CMK (cell line): ENCODE data around the gene DNAH8.
"Not testable (repeated sequence)": the region's sequence is repeated elsewhere in the genome, so short reads cannot be mapped to it uniquely, and the experiment has no call there.

Experiments
- DNase-seq: peaks from one replicate; pipeline ENCODE4 v3.0.0-alpha.2; 2010; ENCODE audit warnings: low read depth

DNAH8 gene

DNA sequence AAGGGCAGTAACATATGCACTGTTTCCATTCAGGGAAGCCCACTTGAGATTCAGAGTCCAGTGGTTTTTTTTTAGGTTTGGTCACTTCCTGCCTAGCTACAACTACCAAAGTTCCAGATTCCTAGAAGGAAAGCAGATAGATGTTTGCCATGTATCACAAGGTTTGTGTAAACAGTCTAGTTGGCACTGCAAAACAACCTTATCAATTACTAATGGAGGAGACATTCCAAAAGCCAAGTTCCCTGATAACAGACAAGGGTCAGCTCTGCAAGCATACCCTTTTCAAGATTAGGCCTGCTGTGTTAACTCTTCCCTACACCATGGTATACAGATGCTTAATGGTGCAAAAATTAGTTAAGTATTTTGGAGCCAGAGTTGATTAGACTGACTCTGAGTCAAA, 192.2 kb downstream of the DNAH8 start:
- no peak for DNase-seq

DNA sequence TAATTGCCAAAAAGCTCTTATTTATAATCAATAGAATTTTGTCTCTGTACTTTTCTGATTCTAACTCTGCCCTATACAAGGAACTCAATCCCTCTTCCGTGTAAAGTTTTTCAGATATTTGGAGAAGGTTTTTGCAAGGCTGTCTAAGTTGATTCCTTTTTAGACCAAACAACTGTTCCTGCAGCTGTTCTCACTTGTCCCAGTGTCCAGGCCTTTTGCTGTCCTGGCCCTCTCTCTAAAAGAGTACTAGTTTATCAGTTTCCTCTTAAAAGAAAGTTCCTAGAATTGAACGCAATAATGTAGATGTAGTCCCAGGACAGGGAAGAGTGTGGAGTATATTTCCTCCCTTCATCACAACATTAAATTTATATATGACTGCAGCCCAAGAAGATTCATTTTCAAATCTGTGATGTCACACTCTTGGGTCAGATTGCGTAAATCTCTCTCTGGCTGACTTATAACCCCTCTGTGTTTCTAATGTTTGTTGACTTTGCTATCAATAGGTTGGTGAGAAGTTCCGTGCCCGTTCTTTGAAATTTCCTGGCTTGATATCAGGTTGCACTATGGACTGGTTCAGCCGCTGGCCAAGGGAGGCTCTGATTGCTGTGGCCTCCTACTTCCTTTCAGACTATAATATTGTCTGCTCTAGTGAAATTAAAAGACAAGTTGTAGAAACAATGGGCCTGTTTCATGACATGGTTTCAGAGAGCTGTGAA, 194.1 kb downstream of the DNAH8 start:
- DNase-seq = no peak

DNA sequence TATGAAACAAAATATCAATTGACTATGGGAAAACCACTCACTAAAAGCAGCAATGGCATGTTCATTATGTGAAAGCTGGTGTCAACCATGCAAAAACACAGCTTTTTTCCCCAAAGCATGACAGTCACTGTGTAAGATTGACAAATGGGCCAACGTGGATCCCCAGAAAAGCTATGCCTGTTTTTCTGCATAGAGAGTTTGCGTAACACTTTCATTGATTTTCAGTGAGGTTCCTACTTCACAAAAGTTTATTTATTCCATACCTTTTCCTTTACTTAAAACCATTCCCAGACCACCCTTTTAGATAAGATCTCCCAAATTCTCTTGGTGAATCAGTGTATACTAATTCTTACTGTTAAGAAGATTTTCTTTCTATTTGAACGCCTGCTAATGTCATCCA, 195.1 kb downstream of the DNAH8 start:
- DNase-seq = no peak

DNA sequence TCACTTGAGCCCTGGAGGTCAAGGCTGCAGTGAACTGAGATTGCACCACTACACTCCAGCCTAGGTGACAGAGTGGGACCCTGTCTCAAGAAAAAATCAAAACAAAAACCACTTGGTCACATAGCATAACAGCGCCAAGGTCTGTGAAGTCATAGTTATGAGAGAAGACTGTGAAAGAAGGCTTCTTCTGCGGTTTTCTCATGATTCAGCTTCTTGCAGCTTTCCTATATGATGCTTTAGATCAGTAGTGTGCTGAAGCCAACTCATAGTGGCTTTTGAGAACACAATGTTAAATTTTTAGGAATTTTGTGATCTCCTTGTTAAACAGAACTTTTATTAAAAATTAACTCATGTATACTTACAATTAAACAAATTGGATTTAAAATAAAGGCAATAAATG, 197.3 kb downstream of the DNAH8 start:
- DNase-seq = no peak

DNA sequence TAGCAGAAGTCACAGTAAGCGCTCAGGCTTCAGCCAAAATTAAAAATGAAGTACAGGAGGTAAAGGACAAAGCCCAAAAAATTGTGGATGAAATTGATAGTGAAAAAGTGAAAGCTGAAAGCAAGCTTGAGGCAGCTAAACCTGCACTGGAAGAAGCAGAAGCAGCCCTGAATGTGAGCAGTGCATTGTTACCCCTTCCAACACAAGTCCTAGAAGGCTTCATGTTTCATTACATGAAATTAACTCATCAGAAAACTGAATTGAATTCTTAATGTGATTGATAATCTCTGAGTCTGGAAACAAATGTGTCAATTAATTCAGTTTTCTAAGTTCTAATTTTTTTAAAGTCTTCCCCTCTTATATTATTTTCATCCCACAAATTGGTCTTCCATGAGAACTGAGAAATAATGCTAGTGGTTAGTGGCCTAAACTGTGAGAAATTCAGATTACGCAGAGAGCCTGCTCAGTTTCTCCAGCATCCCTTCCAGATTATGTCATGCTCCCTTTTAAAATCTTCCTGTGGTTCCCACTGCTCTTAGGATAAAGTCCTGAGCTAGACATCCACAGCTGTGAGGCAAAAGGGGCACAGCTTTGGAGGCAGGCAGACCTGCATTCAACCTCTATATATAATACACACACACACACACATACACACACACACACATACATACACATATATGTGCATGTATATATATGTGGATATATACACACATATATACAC, 200.3 kb downstream of the DNAH8 start:
- DNase-seq = no peak

DNA sequence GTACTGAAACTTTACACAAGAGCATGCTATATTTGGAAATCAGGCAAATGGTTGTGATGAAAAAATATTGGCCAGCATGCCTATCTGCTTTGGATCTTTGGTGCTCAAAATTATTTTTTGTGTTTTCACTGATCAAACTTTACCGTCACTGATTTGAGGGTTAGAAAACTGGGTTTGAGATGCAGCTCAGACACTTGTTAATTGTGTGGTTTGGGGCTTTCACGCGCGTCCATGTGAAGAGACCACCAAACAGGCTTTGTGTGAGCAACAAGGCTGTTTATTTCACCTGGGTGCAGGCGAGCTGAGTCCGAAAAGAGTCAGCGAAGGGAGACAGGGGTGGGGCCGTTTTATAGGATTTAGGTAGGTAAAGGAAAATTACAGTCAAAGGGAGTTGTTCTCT, 206.4 kb downstream of the DNAH8 start:
- DNase-seq = not testable (repeated sequence)

DNA sequence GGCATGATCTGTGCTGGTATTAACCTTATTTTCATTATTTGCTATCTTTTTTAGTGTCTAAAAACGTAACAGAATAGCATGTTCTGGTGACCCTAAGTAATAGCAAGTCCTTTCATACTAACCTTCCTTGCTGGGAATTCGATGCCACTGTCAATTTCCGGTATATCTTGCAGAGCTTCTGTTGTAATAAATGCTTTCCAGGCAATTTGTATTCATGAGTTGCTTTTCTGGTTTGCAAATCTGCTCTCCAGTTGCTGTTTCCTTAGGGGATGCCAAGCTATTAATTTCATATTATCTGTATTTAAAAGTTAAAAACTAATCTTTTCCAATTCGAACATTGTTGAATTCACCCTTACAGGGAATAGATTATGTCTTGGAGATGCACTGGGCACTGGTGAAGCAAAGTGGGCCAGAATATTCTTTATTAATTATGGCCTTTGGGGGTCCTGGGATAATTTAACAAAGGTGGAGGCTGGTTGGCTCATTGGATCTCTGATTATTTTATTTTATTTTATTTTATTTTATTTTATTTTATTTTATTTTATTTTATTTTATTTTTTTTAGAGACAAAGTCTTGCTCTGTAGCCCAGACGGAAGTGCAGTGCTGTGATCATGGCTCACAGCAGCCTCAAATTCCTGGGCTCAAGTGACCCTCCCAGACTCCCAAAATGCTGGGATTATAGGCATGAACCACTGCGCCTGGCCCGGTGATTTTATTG, 209.8 kb downstream of the DNAH8 start:
- DNase-seq = no peak

DNA sequence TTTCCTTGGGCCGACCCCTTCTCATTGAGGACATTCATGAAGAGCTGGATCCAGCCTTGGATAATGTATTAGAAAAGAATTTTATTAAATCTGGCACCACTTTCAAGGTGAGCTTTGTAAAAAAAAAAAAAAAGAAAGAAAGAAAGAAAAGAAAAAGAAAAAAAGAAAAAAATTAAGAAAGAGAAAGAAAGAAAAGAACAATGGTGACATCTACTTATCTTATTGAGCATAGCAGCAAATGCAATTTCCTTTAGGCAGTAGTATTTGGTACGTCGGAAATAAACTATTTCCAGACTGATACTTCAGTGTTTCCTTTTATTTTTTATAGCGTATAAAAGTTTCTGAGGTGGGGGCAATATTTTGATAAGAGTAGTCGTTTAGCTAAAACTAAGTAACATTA, 214.4 kb downstream of the DNAH8 start:
- no peak for DNase-seq

DNA sequence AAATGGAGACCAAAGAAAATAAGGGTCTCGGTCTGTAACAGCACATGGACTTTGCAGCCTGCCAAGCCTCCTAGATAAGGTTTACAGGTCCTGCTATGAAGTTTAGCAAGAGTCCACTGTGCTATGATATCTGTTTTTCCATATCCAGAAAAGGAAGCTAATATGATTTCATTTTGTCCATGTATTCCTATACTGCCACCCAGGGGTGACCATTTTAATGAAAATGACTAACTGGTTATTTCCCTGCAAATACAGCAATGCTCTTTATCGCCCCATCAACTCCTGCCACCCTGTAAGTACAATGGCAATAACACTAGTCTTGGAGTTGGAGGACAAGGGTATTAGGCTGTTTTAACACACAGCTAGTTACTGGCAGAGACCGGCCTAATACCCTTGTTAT, 218.3 kb downstream of the DNAH8 start:
- DNase-seq = no peak

DNA sequence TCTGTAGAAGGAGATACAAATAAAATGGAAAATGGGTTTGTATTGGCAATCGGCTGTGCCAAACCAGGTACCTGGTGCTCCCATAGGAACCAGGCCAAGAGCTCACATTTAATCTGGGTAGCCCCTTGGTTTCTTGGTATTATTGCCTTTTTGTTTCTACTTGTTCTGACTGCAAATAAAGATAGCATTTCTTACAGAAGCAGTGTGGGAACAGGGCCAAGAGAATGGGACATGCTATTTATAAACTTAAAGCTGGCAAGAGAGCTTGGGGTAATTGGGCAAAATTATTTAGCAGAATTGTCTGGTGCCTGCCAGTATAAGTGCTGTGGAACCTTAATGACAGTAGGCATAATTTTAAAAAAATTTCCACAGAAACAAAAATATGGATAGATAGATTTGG, 219.9 kb downstream of the DNAH8 start:
- no peak for DNase-seq

DNA sequence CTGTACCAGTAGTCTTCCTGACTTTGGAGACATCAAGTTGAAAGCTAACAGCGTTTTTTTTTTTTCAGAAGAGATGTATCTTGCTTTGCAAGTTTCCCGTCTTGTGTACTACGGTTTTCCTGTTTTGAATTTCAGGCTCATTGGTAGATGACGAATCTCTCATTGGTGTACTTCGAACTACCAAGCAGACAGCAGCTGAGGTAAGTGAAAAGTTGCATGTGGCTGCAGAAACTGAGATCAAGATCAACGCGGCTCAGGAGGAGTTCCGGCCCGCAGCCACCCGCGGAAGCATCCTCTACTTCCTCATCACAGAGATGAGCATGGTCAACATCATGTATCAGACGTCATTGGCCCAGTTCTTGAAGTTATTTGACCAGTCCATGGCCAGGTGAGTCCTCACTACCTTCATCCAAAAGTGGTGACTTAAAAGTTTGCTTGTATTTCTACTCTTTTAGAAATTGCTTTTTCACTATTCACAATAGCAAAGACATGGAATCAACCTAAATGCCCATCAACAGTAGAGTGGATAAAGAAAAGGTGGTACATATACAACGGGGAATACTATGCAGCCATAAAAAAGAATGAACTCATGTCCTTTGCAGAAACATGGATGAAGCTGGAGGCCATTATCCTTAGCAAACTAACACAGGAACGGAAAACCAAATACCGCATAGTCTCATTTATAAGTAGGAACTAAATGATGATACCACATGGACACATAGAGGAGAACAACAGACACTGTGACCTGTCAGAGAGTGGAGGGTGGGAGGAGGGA, 222.9 kb downstream of the DNAH8 start:
- no peak for DNase-seq

DNA sequence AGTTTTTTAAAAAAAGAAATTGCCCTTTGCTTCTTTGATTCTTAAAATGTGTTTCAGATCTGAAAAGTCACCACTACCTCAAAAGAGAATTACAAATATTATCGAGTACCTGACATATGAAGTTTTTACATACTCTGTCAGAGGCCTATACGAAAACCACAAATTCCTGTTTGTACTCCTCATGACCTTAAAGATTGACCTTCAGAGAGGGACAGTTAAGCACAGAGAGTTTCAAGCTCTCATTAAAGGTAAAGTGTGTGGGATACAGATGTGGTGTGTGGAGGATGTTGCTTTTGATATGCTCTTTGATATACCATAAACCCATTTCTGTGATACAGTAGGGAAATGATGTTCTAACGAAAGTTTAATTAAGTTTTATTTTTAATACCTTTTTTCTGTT, 223.6 kb downstream of the DNAH8 start:
- DNase-seq = no peak

DNA sequence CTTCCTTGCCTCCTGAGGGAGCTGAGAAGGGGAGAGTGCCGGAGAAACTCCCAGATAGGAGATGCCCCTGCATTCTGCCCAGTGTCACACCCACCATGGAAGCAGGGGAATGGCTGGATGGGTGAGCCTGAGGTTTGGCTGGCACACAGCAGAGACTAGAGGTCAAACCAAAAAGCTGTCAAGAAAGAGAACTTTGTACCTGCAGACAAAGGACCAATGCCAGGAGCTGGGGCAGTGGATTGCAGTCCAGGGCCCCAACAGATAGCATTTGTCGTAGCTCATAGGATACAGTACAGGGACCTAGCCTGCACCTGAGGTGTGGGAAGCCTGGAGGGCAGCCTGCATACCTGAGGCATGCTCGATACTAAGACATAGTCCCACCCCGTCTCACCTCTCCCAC, 227.3 kb downstream of the DNAH8 start:
- no peak for DNase-seq

DNA sequence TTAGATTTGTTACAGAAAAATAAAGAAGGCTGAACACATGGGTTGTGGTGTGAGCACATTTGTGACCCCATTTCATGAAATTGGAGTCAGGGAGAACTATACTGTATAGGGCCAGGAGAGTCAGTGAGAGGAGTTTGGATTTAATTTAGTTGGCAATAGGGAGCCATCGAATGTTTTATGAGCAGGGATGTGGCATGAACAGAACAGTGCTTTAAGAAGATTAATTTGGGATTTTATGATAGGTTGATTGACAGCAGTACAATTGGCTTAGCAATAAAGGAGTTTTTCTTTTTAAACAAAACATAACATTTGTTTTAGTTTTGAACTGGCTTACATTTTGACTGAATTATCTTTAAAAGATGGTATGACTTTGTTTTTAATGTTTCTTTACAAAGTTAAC, 227.9 kb downstream of the DNAH8 start:
- DNase-seq = no peak

DNA sequence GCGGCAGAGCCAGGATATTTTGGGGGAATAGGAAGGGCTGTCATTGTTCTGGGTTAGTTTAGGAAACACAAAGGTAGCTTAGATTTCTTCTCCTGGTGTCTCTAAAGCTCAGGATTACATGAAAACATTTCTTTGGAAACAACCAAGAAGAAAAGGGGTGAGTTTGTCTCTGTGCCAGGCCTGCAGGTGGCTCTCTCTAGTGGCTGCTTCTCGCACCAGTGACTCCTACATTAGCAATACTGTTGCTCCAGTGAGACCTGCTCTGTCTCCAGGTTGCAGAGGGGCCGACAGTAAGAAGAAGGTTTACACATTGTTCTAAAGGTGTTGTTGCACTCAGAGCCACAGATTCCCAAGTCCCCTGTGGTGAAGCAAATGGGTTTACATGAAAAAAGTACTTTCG, 228.9 kb downstream of the DNAH8 start:
- no peak for DNase-seq

DNA sequence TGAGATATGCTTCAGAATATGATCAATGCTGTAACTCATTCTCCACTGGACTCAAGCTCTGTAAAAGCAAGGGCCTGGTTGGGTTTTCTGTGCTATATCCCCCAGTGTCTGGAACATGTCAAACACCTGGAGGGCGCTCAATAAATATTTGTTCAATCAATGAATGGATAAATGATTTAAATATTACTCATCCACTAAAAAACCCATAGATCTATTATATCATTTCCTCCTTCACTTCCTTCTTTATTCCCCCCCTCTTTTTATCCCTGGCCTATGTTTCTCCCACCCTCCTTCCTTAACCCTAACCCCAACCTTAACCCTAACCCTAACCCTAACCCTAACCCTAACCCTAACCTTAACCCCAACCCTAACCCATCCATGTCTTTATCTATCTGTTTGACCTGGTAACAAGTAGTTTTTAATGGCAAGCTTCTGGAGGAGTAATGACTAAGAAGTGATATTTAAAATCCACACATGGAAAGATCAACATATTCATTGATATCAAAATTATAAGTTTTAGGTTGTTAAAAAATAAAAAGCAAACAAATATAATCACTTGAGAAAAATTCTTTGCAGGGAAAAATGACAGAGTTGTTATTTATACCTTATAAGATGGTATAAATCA, 229.7 kb downstream of the DNAH8 start:
- no peak for DNase-seq

DNA sequence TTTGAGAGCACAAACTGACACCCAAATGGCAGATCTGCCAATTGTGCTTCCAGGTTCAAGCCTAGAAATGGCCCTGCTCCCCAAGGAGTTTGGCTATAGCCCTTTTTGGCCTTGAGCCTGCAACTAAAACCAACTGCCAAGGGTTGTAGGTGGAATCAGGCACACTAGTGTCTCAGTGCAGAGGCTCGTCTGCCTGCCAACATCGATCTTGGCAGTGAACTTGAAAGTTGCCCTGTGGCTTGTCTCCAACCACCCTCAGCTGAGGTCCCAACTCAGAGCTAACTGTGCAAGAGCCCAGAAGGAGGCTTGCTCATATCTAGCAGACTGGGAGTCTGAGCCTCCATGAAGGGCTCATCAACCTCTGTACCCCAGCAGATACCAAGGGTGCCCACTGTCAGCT, 240.8 kb downstream of the DNAH8 start:
- DNase-seq = no peak

DNA sequence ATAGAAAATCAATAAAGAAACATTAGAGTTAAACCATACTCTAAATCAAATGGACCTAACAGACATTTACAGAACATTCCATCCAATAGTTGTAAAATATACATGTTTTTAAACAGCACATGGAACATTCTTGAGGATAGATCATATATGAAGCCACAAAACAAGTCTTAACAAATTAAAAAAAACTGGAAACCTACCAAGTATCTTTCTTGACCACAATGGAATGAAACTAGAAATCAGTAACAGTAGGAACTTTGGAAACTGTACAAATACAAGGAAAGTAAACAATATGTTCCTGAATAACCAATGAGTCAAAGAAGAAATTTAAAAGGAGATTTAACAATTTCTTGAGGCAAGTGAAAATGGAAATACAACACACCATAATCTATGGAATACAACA, 242.3 kb downstream of the DNAH8 start:
- no peak for DNase-seq

DNA sequence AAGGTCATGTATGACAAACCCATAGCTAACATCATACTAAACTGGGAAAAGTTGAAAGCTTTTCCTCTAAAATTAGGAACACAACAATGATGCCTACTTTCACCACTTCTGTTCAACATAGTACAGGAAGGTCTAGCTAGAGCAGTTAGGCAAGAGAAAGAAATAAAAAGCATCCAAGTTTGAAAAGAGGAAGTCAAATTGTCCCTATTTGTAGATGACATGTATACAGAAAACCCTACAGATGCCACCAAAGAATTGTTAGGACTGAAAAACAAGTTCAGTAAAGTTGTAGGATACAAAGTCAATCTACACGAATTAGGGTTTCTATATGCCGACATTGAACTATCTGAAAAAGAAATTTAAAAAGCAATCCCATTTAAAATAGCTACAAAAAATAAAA, 244.0 kb downstream of the DNAH8 start:
- no peak for DNase-seq

DNA sequence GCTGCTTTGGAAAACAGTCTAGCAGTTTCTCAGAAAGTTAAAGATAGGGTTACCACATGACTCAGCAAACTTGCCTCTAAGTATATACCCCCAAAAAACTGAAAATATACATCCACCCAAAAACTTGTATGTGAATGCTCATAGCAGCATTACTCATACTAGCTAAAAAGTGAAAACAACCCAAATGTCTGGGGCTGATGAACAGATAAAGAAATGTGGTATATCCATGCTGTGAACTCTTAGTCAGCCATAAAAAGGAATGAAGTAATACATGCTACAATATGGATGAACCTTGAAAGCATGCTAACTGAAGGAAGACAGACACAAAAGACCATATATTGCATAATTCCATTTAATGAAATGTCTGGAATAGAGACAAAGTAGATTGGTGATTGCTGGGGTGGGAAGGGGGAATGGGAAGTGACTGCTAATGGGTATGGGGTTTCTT, 253.6 kb downstream of the DNAH8 start:
- DNase-seq = no peak

DNA sequence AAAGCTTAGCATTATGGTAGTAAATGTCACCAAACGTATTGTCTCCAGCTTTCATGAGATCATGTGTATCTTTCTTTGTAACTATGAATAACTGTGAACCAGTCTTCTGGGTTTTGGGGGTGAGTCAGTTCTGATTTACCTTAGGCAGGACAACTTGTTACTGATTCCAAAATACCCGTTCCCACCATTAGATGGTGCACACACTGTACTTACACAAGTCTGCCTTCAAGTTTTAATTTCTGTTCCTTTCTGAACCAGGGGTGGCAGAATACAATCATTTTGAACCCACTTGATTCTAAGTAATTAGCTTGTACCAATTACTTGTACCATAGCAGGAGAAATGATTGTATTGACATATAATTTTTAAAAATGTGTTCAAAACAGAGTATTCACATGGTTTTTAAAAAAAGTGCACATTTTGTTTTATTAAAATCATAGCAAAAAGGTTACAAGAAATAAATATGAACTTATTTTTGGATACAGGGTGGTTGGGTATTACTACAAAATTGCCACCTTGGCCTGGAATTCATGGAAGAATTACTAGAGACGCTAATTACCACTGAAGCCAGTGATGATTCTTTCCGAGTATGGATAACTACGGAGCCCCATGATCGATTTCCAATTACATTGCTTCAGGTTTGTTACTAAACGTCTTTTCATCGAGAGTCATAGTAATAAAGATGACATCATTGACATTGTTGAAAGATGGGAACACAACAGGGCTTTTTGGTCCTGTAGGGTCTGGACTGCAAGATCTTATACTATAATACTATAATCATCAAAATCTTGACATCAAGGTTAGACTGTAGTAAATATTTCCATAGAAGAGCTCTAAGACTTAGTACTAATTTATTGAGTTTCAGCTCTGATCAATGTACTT, 258.3 kb downstream of the DNAH8 start:
- DNase-seq = peak; percentile 50
